Measurements from ENCODE around the gene CYP1A2.
"Not testable (repeated sequence)": the region's sequence is repeated elsewhere in the genome, so short reads cannot be mapped to it uniquely, and the experiment has no call there.

CYP1A2 gene

GRCh38 chr15:74748322-74748946 is at the start of gene CYP1A2:
TSS of gene CYP1A2 (plus strand) at chr15:74748845. CDS start at chr15:74749739, 894 bp downstream.
- DNase-seq = no peak

- peak; percentile 71 for DNase-seq
Observed at GRCh38 chr15:74709011-74709410, 39.6 kb upstream of the CYP1A2 start.

- DNase-seq = no peak
Observed at GRCh38 chr15:74709892-74710291, 38.8 kb upstream of the CYP1A2 start.

- DNase-seq = no peak
Observed at GRCh38 chr15:74710319-74711094, 38.1 kb upstream of the CYP1A2 start.

GRCh38 chr15:74712311-74712710 is 36.3 kb upstream of the CYP1A2 start:
- peak; percentile 50 for DNase-seq

- peak; percentile 74 for DNase-seq
Observed at GRCh38 chr15:74716651-74717050, 32.0 kb upstream of the CYP1A2 start.

- DNase-seq = no peak
Observed at GRCh38 chr15:74722591-74722990, 26.1 kb upstream of the CYP1A2 start.

- no peak for DNase-seq
Observed at GRCh38 chr15:74723187-74723586, 25.5 kb upstream of the CYP1A2 start.

- peak; percentile 21 for DNase-seq
Observed at GRCh38 chr15:74723754-74724334, 24.8 kb upstream of the CYP1A2 start.

GRCh38 chr15:74724570-74725224 is 23.9 kb upstream of the CYP1A2 start:
- DNase-seq = no peak

- no peak for DNase-seq
Observed at GRCh38 chr15:74725225-74725774, 23.3 kb upstream of the CYP1A2 start, which contains the start of gene CYP1A1. TSS of gene CYP1A1 (minus strand) at chr15:74725528. CDS start at chr15:74723097, 2,431 bp downstream.

GRCh38 chr15:74725845-74726773 is 22.5 kb upstream of the CYP1A2 start:
- peak; percentile 18 for DNase-seq

- DNase-seq = no peak
Observed at GRCh38 chr15:74726774-74727164, 21.9 kb upstream of the CYP1A2 start.

GRCh38 chr15:74727727-74728126 is 20.9 kb upstream of the CYP1A2 start:
- DNase-seq = no peak

- DNase-seq = not testable (repeated sequence)
Observed at GRCh38 chr15:74728699-74729098, 19.9 kb upstream of the CYP1A2 start.

GRCh38 chr15:74729372-74729771 is 19.3 kb upstream of the CYP1A2 start:
- DNase-seq = not testable (repeated sequence)

GRCh38 chr15:74730619-74731316 is 17.9 kb upstream of the CYP1A2 start:
- no peak for DNase-seq

GRCh38 chr15:74732846-74733245 is 15.8 kb upstream of the CYP1A2 start:
- DNase-seq = no peak

- DNase-seq = no peak
Observed at GRCh38 chr15:74733269-74733668, 15.4 kb upstream of the CYP1A2 start.

- DNase-seq = no peak
Observed at GRCh38 chr15:74735305-74735704, 13.3 kb upstream of the CYP1A2 start.

- DNase-seq = peak; percentile 33
Observed at GRCh38 chr15:74738239-74738638, 10.4 kb upstream of the CYP1A2 start.

Measured in inflammatory macrophage treated with lipopolysaccharide for 4 hours (primary cell).